HG03571 (cell line): ENCODE results near the gene HECTD1.
"Not testable (repeated sequence)": the region's sequence is repeated elsewhere in the genome, so short reads cannot be mapped to it uniquely, and the experiment has no call there.

Experiments used
- ATAC-seq: cut with Tn5 transposase; IDR thresholded peaks from one replicate; pipeline ENCODE4 v1.9.1; 2021; ENCODE audit not compliant: unreplicated experiment

HECTD1 gene

DNA sequence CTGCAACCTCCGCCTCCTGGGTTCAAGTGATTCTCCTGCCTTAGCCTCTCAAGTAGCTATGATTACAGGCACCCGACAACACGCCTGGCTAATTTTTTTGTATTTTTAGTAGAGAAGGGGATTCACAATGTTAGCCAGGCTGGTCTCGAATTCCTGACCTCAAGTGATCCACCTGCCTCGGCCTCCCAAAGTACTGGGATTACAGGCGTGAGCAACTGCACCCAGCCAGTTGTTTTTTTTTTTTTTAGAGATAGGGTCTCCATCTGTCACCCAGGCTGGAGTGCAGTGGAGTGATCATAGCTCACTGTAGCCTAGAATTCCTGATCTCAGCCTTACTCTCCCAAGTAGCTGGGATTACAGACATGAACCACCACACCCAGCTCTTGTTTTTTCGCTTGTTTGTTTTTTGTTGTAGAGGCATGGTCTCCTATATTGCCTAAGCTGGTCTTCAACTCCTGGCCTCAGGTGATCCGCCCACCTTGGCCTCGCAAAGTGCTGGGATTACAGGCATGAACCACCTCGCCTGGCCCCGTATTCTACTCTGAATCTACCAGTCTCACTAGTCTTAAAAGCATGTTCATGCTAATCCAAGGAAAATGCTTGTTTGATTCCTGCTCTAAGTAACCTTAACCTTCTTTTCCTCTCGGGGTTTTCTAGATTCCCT lies 149.8 kb downstream of the HECTD1 start:
- no peak for ATAC-seq

DNA sequence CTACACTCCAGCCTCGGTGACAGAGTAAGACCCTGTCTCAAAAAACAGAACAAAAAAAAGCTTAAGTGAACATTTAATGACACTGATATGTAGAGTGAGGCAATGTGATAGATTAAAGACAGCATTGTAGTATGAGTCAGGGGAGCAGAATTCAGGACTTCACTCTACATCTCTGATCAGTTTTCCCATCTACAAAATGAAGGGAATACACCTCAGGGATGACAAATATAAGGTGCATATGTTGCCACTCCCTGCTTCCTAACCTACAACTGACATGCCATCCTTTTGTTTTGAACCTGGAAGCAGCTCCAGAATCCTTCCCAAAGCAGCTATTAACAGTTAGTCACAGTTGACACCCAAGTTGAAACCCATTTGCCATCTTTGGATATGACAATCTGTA lies 150.6 kb downstream of the HECTD1 start:
- ATAC-seq = no peak

DNA sequence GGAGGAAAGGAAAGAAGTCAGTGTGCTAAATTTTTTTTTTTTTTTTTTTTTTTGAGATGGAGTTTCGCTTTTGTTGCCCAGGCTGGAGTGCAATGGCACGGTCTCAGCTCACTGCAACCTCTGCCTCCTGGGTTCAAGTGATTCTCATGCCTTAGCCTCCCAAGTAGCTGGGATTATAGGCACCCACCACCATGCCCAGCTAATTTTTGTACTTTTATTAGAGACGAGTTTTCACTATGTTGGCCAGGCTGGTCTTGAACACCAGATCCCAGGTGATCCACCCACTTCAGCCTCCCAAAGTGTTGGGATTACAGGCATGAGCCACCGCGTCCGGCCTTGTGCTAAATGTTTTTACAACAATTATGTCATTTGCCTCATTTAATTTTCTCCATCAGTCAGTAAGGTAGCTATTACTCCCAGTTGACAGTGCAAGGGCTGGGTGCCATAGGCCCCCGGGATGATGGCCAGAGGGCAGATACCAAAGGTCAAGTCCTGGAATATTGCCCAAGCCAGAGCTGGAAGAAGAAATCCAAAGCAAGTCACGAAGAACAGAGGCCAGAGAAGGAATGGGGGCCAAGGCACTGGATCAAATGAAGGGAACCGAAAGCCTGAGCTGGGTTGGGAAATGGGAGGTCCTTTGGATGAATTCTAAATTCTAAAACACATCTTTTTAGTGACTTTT lies 154.5 kb downstream of the HECTD1 start:
- not testable (repeated sequence) for ATAC-seq

DNA sequence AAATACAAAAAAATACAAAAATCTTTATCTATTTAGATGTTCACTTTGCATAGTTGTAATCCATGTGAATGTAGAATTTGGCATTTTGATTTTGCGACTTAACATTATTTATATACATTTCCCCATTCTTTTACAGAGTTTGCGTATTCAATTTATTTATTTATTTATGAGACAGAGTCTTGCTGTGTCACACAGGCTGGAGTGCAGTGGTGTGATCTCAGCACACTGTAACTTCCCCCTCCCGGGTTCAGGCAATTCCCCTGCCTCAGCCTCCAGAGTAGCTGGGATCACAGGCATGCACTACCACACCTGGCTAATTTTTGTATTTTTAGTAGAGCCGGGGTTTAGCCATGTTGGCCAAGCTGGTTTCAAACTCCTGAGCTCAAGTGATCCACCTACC lies 156.1 kb downstream of the HECTD1 start:
- no peak for ATAC-seq

DNA sequence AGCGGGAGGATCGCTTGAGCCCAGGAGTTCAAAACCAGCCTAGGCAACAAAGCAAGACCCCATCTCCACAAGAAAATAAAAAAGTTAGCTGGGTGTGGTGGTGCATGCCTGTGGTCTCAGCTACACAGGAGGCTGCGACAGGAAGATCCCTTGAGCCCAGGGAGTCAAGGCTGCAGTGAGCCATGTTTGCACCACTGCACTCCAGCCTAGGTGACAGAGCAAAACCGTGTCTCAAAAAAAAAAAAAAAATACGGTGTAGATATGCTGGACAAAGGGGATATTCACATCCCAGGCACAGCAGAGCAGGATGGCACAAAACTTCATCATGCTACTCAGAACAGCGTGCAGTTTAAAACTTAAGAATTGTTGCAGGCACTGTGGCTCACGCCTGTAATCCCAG lies 156.6 kb downstream of the HECTD1 start:
- no peak for ATAC-seq
